Neural progenitor cell (in vitro differentiated cells): ENCODE data around the gene SHROOM1. TPM values are rescaled to one million over a fixed set of nuclear protein-coding genes. Genes with fewer than 3 reads are reported as not detected.

ENCODE experiments used
- DNase-seq: peaks from one replicate; pipeline ENCODE4 v3.0.0-alpha.2; 2016; ENCODE audit warnings: low spot score
- H2AFZ ChIP-seq: fragments of 200-600 bp; sonication (generic); replicated peaks from 2 replicates; pipeline ENCODE4 v1.6.1; 2016; ENCODE audit warnings: antibody characterized with exemption
- H3F3A ChIP-seq: fragments of 200-600 bp; sonication (generic); 2 replicates; pipeline ENCODE4 v1.6.1; 2016; ENCODE audit warnings: antibody characterized with exemption, low read depth
- H3K27ac ChIP-seq: fragments of 200-600 bp; sonication (generic); 2 replicates; pipeline ENCODE4 v1.5.1; 2016; ENCODE audit warnings: mild to moderate bottlenecking
- H3K27me3 ChIP-seq: fragments of 200-600 bp; sonication (generic); 2 replicates; pipeline ENCODE4 v1.6.1; 2016; ENCODE audit warnings: mild to moderate bottlenecking, moderate library complexity
- H3K36me3 ChIP-seq: fragments of 200-600 bp; sonication (generic); 2 replicates; pipeline ENCODE4 v1.5.1; 2016
- H3K4me1 ChIP-seq: fragments of 200-600 bp; sonication (generic); 2 replicates; pipeline ENCODE4 v1.6.1; 2016; ENCODE audit warnings: mixed run types
- H3K4me2 ChIP-seq: fragments of 200-600 bp; sonication (generic); 2 replicates; pipeline ENCODE4 v1.6.1; 2016
- H3K4me3 ChIP-seq: fragments of 200-600 bp; sonication (generic); 2 replicates; pipeline ENCODE4 v1.5.1; 2016
- H3K79me2 ChIP-seq: fragments of 200-600 bp; sonication (generic); 2 replicates; pipeline ENCODE4 v1.6.1; 2016; ENCODE audit warnings: low read depth
- H3K9ac ChIP-seq: fragments of 200-600 bp; sonication (generic); 2 replicates; pipeline ENCODE4 v1.6.1; 2016
- H3K9me3 ChIP-seq: fragments of 200-600 bp; sonication (generic); 2 replicates; pipeline ENCODE4 v1.5.1; 2016; ENCODE audit warnings: low read depth
- H4K20me1 ChIP-seq: fragments of 200-600 bp; sonication (generic); 2 replicates; pipeline ENCODE4 v1.6.1; 2016; ENCODE audit warnings: low read depth
- H3K27ac Mint-ChIP-seq: 3 replicates; pipeline ENCODE4 v1.8.0; 2021; ENCODE audit warnings: mixed read lengths
- H3K27me3 Mint-ChIP-seq: 2 replicates; pipeline ENCODE4 v1.8.0; 2022; ENCODE audit warnings: low read depth, mild to moderate bottlenecking, inconsistent platforms, moderate library complexity, mixed read lengths; ENCODE audit not compliant: insufficient read depth
- H3K36me3 Mint-ChIP-seq: 3 replicates; pipeline ENCODE4 v1.8.0; 2021; ENCODE audit warnings: mixed read lengths
- H3K4me1 Mint-ChIP-seq: 3 replicates; pipeline ENCODE4 v1.8.0; 2021; ENCODE audit warnings: mixed read lengths
- H3K4me3 Mint-ChIP-seq: 3 replicates; pipeline ENCODE4 v1.8.0; 2021; ENCODE audit warnings: mild to moderate bottlenecking, moderate library complexity, mixed read lengths
- H3K9me3 Mint-ChIP-seq: 3 replicates; pipeline ENCODE4 v1.8.0; 2020; ENCODE audit warnings: mixed read lengths
- EZH2 ChIP-seq: fragments of 200-600 bp; sonication (generic); IDR thresholded peaks from 2 replicates; pipeline ENCODE4 v1.6.1; 2017; ENCODE audit warnings: antibody characterized with exemption, mild to moderate bottlenecking, moderate library complexity
- EZH2phosphoT487 ChIP-seq: fragments of 200-600 bp; sonication (generic); IDR thresholded peaks from 2 replicates; pipeline ENCODE4 v1.6.1; 2017; ENCODE audit warnings: antibody characterized with exemption
- total RNA-seq: library from RNA; depleted of rRNA; stranded (reverse); fragments of >200 nt; gene quantifications from 2 replicates; pipeline ENCODE4 v1.2.3, GENCODE V29; 2015; ENCODE audit warnings: low replicate concordance
- TF ChIP-seq, protein P1 (sequence below): fragments of 200-600 bp; sonication (generic); IDR thresholded peaks from 2 replicates; pipeline ENCODE4 v1.5.1; 2017; ENCODE audit warnings: antibody characterized with exemption, mild to moderate bottlenecking

Gene SHROOM1
- total RNA-seq, 1 donor from 2014 or later: 0.36 TPM

DNA sequence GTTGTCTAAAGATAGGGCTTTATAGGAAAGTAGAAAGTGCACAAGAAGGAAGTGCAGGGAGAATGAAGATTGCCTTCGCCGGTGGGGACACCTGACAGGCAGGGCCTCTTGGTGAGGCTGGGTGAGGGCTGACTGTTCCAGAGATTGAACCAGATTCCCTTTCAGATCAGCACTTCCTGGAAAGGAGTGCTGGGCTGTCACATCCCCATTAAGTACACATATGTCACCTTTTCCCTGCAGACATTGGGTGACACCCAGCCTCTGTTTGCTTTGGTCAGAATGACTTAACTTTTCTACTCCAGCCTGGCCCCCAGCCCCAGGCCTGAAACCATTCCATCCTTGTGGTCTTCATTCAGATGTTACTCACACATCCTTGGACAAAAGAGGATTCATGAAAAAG, 7.4 kb upstream of the SHROOM1 start:
- H3K79me2 ChIP-seq: no peaks in the 10 kb centered on the region
- Mint-ChIP-seq H3K36me3 (no peaks in the 10 kb centered on the region), H3K27me3 (peaks cover 3% of the 10 kb centered on the region), H3K9me3 (no peaks in the 10 kb centered on the region), H3K4me1 (peaks cover 8% of the 10 kb centered on the region), H3K27ac (no peak overlapping the region), H3K4me3 (no peak overlapping the region)
- H3K36me3 ChIP-seq: no peaks in the 10 kb centered on the region
- H4K20me1 ChIP-seq: no peaks in the 10 kb centered on the region
- H3K4me2 ChIP-seq: no peak overlapping the region
- peaks cover 8% of the 10 kb centered on the region for H3K4me1 ChIP-seq
- no peak for TF ChIP-seq EZH2
- TF ChIP-seq, protein P1, sequence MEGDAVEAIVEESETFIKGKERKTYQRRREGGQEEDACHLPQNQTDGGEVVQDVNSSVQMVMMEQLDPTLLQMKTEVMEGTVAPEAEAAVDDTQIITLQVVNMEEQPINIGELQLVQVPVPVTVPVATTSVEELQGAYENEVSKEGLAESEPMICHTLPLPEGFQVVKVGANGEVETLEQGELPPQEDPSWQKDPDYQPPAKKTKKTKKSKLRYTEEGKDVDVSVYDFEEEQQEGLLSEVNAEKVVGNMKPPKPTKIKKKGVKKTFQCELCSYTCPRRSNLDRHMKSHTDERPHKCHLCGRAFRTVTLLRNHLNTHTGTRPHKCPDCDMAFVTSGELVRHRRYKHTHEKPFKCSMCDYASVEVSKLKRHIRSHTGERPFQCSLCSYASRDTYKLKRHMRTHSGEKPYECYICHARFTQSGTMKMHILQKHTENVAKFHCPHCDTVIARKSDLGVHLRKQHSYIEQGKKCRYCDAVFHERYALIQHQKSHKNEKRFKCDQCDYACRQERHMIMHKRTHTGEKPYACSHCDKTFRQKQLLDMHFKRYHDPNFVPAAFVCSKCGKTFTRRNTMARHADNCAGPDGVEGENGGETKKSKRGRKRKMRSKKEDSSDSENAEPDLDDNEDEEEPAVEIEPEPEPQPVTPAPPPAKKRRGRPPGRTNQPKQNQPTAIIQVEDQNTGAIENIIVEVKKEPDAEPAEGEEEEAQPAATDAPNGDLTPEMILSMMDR: no peak
- TF ChIP-seq EZH2phosphoT487: no peak
- no peak overlapping the region for H3K9ac ChIP-seq
- no peaks in the 10 kb centered on the region for H3K9me3 ChIP-seq
- no peak overlapping the region for H3K27ac ChIP-seq
- no peaks in the 10 kb centered on the region for H3F3A ChIP-seq
- no peak for DNase-seq
- H2AFZ ChIP-seq: no peak overlapping the region
- H3K4me3 ChIP-seq: no peak overlapping the region
- peaks cover 13% of the 10 kb centered on the region for H3K27me3 ChIP-seq

DNA sequence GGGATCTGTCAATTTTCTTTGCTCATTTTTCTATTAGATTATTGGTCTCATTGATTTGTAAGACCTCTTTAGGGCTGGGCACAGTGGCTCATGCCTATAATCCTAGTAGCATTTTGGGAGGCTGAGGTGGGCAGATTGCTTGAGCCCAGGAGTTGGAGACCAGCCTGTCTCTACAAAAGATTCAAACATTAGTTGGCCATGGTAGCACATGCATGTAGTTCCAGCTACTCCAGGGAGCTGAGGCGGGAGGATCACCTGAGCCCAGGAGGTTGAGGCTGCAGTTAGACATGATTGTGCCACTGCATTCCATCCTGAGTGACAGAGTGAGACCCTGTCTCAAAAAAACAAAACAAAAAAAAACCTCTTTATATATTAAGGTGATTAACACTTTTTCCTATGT, 6.4 kb upstream of the SHROOM1 start:
- no peak for DNase-seq
- H3K4me3 ChIP-seq: no peak overlapping the region

DNA sequence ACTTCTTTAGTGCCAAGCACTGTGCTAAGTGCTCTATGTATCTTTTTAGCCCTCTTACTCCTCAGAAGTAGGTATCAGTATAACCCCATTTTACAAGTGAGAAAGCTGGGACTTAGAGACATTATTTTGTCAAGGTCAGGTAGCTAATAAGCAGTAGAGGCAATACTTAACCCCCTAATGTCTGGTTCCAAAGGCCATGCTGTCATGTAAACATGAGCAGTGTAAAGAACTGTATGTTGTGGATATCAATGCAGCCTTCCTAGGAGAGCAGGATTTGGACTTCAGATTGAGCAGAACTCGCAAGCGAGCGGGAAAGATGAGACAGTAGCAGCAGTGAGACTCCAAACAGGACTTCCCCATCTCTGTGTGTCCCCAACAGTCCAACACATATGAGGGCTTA, 3.6 kb upstream of the SHROOM1 start:
- Mint-ChIP-seq H3K9me3 (peaks cover 2% of the 10 kb centered on the region), H3K27ac (no peak overlapping the region), H3K4me1 (peaks cover 5% of the 10 kb centered on the region), H3K36me3 (peaks cover 2% of the 10 kb centered on the region), H3K4me3 (no peak overlapping the region), H3K27me3 (peaks cover 12% of the 10 kb centered on the region)
- no peak overlapping the region for H3K4me2 ChIP-seq
- H3K27me3 ChIP-seq: peaks cover 51% of the 10 kb centered on the region
- TF ChIP-seq, protein P1: no peak
- TF ChIP-seq EZH2phosphoT487 (no peak), EZH2 (no peak)
- no peak for DNase-seq
- H3K9ac ChIP-seq: no peak overlapping the region
- H3K4me1 ChIP-seq: no peaks in the 10 kb centered on the region
- H3K27ac ChIP-seq: no peak overlapping the region
- H3F3A ChIP-seq: peaks cover 3% of the 10 kb centered on the region
- no peaks in the 10 kb centered on the region for H3K9me3 ChIP-seq
- H3K79me2 ChIP-seq: no peaks in the 10 kb centered on the region
- no peak overlapping the region for H2AFZ ChIP-seq
- no peaks in the 10 kb centered on the region for H3K36me3 ChIP-seq
- H3K4me3 ChIP-seq: no peak overlapping the region
- no peaks in the 10 kb centered on the region for H4K20me1 ChIP-seq

More for the DNA sequence above, 6.4 kb upstream of the SHROOM1 start:
- H2AFZ ChIP-seq: no peak overlapping the region
- Mint-ChIP-seq H3K4me1 (peaks cover 8% of the 10 kb centered on the region), H3K9me3 (no peaks in the 10 kb centered on the region), H3K27ac (no peak overlapping the region), H3K4me3 (no peak overlapping the region), H3K27me3 (peaks cover 3% of the 10 kb centered on the region), H3K36me3 (no peaks in the 10 kb centered on the region)
- no peaks in the 10 kb centered on the region for H4K20me1 ChIP-seq
- no peaks in the 10 kb centered on the region for H3K9me3 ChIP-seq
- no peaks in the 10 kb centered on the region for H3F3A ChIP-seq
- no peak overlapping the region for H3K4me2 ChIP-seq
- TF ChIP-seq EZH2phosphoT487 (no peak), EZH2 (no peak)
- TF ChIP-seq, protein P1: no peak
- no peak overlapping the region for H3K9ac ChIP-seq
- peaks cover 23% of the 10 kb centered on the region for H3K27me3 ChIP-seq
- peaks cover 8% of the 10 kb centered on the region for H3K4me1 ChIP-seq
- no peaks in the 10 kb centered on the region for H3K36me3 ChIP-seq
- no peaks in the 10 kb centered on the region for H3K79me2 ChIP-seq
- no peak overlapping the region for H3K27ac ChIP-seq
